HG03354 (cell line): ENCODE measurements around the gene TMPRSS7.
A peak's percentile ranks its signal among the peaks of the same experiment; 100 is the strongest.

Experiments used
- ATAC-seq: cut with Tn5 transposase; IDR thresholded peaks from one replicate; pipeline ENCODE4 v1.9.1; 2021; ENCODE audit warnings: mild to moderate bottlenecking; ENCODE audit not compliant: unreplicated experiment, poor library complexity, severe bottlenecking

TMPRSS7 gene, protein sequence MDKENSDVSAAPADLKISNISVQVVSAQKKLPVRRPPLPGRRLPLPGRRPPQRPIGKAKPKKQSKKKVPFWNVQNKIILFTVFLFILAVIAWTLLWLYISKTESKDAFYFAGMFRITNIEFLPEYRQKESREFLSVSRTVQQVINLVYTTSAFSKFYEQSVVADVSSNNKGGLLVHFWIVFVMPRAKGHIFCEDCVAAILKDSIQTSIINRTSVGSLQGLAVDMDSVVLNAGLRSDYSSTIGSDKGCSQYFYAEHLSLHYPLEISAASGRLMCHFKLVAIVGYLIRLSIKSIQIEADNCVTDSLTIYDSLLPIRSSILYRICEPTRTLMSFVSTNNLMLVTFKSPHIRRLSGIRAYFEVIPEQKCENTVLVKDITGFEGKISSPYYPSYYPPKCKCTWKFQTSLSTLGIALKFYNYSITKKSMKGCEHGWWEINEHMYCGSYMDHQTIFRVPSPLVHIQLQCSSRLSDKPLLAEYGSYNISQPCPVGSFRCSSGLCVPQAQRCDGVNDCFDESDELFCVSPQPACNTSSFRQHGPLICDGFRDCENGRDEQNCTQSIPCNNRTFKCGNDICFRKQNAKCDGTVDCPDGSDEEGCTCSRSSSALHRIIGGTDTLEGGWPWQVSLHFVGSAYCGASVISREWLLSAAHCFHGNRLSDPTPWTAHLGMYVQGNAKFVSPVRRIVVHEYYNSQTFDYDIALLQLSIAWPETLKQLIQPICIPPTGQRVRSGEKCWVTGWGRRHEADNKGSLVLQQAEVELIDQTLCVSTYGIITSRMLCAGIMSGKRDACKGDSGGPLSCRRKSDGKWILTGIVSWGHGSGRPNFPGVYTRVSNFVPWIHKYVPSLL

DNA sequence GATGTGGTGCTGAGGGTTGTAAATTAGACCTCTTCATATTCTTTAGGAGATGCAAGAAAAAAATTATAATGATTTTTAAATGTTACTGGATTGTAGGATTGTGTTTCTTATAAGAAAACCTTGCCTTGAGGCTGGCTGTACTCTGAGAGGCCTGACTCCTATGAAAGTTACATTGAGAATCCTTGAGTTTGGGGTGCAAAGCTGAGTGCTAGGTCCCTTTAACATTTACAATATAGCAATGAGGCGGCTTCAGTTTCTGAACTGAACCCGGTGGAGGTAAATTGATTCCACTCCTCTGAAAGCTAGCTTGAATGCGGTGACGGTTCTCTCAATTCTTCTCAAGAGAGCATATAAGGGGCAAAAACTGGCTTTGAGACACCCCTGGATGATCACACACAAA, at the start of gene TMPRSS7:
Gene TMPRSS7 (plus strand): TSS at position 301 of the 400 bp plus-strand sequence. CDS start 110 bp downstream, outside the sequence.
- no peak for ATAC-seq

DNA sequence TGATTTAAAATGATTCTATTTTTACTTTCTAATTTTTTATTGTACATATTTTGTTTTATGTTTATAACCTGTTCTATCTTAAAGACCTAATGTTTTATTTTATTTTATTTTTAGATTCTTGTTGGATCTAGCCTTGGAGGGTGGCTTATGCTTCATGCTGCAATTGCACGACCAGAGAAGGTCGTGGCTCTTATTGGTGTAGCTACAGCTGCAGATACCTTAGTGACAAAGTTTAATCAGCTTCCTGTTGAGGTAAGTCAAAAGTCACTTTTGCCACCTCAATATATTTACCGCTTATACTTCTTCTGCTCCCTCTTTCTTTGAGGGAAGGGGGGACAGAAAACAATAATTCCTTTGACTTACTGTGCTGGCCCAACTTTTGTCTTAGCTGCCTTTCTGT, 47.7 kb upstream of the TMPRSS7 start:
- ATAC-seq = no peak

DNA sequence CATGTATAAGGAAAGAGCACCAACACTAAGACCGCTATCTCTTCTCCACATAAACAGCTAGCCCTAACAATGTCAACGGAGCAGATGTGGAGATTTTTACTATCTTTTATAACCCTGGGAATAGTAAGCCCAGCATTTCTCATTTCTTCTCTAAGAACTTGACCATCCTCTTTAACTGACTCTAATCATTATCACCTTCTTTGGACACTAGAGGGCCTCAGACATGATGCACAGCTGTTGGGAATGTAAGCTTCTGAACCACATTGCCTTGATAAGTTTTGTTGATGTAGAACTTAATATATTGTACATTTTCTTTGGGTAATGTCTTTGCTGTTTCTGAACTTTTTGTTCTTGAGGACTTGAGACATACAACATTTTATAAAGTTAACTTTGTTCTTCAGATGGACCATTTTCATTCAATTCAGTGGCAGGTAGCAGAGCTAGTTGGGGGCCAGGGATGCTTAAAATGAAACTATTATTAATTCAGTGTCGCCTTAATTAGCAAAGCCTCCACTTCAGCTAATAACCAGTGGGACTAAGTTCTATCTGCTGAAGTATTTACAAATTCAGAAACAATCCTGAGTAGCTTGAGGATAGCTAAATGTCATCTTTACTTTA, 45.4 kb upstream of the TMPRSS7 start:
- ATAC-seq = peak; percentile 96

DNA sequence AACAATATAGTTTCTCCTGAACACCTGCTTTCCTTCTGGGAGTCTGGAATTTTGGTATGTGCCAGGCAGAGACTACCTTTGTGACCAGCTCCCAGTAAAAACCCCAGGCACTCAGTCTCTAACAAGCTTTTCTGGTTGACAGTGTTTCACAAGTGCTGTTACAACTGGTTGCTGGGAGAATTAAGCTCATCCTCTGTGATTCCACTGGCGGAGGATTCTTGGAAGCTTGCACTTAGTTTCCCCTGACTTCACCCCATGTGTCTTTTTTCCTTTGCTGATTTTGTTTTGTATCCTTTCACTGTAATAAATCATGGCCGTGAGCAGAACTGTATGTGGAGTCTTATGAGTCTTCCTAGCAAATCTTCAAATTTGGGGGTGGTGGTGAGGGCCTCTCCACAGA, 41.5 kb upstream of the TMPRSS7 start:
- no peak for ATAC-seq

DNA sequence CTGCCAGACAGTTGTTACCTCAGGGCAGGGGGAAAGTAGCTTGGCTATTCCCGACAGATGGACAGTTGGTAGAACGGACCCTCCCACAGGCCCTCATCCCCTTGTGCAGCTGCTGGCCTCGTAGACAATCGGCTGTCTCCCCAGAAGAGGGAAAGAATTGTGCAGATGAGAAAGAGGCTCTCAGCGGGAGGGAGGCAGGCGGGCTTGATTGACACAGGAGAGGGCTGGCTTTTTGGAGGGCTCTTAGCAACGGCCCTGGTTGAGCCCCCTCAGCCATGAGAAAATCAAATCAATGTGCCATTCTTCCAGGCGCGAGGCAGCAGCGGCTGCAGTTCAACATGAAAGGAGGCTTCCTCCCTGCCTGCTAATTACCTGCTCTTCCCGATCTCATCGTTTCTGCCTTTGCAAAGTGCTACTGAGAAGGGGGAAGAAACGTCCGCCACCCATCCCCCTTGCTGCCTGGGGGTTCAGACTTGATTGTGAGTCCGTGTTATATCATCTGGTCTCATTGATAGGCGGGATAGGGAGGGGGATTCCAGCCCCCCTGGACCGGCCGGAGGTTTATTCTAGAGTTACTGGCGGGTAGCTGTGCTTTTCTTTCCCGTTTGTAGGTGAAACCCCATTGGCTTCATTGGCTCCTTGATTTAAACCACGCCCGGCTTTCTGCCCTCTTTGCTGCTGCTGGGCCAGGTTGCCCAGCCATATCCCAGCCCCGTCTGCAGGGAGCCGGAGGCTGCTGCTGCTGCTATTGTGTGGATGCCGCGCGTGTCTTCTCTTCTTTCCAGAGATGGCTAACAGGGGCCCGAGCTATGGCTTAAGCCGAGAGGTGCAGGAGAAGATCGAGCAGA, 35.7 kb upstream of the TMPRSS7 start, which contains the start of gene TAGLN3:
Gene TAGLN3 (plus strand): TSS at position 287 of the 848 bp plus-strand sequence. CDS start 501 bp downstream, at position 788.
- ATAC-seq = no peak

DNA sequence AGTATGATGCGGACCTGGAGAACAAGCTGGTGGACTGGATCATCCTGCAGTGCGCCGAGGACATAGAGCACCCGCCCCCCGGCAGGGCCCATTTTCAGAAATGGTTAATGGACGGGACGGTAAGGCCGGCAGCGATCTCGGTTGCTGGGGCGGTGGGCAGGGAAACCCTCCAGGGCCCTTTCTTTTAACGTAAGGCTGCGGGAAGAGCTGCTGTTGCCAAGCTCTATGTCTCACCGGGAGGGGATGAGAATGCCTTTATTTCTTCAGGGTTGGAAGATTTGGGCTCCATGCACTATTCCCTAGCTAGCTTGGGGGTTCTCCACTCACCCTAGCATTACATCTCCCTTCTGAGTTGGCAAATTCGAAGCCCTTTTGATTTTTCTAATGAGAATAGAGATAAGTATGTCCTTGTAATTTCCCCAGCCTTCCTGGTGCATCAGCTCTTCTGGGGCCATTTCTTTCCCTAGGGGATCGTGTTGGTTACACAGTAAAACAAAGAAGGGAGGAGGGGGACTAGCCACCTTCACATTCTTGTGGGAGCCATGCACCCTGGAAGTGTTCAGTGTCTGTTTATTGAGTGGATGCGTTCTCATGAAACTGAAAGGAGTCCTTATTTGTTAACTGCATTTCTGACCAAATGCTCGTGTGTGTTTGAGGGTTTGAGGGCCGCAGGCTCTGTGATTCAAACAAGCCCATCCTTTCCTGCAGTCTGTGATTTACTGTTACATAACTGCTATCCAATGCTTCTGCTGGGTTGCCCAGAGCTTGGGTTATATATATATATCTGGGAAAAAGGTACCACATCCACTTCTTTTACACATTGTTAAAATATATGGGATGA, 34.8 kb upstream of the TMPRSS7 start:
- no peak for ATAC-seq

DNA sequence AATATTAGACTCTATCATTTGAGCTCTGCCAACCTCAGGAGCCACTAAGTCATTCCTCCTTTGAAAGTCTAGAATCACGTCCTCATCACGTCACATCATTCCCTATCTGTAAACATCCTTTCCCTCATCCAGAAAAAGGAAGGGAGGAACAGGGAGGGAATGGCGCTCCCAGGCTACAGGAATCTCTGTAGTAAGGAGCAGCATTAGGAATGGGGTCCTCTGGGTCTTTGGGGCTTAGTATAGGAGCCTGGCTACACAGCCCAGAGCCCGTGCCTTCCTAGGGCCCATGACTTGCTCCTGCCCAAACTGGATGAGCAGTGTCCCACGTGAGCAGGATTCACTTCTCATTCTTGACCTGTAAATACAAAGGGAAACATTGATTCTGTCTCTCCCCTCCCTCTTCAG, 34.2 kb upstream of the TMPRSS7 start:
- ATAC-seq = no peak

DNA sequence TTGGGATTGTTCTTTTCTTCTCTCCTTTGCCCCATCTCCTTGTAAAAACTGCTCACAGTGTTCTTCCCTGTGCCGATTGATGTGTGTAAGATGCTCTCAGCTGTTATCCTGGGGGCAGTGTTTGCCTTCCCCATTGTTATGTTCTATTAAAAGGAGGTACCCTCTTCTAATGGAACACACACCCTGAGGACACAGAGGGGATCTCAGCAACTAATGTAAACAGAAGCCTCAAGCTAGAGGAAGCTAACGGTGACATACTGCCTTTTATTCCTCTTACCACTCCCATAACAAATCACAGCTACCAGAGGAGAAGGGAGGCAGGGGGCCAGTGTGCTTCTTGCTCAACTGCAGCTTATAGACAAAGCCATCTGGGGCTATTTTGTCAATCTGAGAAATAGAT, 33.6 kb upstream of the TMPRSS7 start:
- ATAC-seq = no peak

DNA sequence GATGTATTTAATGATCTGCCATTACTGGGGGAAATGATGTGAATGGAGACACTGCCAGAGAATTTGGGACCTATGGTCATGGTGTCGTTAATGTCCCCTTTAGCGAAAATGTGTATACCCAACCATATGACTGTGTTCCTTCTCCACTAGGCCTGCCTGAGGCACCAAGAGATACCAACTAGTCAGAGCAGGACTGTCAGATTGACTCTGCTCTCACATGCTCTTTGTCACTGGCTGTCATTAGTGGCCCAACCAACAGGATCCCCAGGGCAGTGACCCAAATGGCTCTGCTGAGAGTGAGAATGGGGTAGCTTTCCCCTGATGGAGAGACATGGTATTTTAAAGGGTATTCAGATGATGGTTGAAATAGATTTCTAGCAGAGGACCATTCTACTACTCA, 33.0 kb upstream of the TMPRSS7 start:
- no peak for ATAC-seq

DNA sequence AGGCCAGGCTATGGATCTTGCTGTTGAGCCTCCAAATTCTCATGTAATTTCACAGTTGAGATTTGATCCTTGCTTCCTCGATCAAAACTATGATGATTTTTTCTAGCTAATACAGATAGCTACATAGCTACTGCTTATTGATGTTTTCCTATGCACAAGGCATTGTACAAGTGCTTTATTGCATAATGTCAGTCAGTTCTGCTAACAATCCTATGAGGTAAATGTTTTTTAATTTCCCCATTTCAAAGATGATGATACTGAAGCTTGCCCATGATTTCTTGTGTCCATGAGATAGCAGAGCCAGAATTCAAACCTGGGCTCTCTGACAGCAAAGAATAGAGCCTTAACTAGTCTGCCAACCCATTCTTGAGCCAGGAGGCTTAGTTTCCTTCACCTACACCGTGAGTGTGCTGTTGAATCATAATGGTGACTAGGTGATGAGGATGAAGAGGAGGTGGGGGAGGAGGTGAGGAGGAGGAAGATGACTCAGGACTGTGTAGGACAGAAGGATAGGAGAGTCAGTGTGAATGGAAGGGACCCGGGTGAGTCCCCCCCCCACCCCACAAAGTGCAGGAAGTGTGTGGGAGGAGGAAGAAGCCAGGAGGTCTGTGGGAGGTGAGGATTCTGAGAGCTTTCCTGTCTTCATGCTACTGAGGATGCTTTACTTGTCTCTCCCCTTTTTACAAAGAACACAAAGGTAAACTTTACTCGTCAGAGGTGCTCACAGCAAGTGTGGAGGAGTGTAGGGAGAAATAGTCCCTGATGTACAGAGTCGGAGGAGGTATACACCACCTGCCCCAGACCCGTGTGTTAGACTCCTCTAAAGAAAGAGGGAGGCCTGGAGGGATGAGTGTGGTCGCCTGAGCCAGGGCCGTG, 32.2 kb upstream of the TMPRSS7 start:
- ATAC-seq = no peak

DNA sequence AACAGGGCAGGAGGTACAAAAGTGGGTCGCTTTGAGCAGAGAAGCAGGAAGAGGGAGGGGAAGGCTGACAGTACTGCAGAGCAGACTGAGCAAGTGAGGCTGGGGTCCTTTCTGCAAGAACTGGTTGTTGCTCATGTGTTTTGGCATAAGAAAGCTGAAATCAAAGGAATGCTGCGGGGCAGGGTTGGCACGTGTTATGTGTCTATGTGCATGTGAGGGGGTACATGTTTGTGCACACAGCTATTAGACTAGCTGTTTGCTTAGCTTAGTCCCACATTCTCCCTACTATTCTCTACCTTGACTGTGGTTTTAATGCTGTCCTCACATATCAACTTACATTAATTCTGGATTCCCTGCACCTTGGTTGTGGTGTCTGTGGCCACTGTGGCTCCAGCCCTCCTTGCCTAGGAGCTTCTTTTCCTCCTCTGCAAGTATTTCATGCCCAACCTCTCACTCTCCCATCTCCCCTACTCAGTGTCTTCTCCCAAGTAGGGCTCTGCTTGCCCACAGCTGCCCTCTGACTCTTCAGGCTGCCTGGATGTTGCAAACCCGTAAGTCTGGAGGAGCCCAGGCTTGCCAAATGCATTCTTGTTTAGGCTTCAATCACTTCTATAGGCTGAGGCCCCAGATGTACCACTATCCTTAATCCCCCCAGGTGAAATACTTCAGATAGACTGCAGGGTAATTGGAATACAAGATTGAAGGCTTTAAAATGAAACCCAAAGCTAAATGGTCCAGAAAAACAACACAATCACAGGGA, 31.0 kb upstream of the TMPRSS7 start:
- ATAC-seq = no peak

DNA sequence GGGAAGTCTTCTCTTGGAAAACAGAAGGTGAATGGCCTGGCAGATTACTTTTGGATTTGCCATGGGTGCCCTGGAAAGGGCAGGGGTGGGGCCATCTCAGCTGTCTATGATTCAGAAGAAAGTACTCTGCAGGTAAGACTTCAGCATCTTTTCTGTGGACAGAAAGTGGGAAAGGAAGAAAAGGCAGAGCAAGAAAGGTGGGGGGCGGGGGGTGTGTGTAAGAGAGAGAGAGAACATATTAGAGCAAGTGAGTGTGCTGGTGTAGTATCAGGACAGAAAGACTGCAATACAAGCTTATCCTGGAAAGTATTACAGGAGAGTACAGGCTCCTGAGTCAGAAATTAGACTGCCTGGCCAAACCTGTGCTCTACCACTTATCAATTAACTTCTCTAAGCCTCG, 30.3 kb upstream of the TMPRSS7 start:
- ATAC-seq = no peak

DNA sequence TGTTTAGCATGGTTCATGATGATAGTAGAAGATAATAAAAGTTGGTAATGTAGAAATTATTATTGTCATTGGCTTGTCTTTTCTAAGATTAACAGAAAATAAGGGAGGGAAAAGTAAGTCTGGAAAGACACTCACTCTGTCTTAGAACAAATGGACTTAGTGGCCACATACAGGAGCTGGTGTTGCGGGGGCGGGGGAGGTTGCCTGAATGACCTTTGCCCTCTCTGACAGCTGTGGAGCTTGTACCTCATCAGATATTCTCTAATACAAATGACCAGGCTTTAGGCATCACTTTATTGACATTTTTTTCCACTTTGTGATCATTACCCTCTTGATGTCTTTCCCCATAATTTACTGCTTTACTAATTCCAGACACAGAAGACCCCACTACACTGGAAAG, 29.9 kb upstream of the TMPRSS7 start:
- no peak for ATAC-seq

DNA sequence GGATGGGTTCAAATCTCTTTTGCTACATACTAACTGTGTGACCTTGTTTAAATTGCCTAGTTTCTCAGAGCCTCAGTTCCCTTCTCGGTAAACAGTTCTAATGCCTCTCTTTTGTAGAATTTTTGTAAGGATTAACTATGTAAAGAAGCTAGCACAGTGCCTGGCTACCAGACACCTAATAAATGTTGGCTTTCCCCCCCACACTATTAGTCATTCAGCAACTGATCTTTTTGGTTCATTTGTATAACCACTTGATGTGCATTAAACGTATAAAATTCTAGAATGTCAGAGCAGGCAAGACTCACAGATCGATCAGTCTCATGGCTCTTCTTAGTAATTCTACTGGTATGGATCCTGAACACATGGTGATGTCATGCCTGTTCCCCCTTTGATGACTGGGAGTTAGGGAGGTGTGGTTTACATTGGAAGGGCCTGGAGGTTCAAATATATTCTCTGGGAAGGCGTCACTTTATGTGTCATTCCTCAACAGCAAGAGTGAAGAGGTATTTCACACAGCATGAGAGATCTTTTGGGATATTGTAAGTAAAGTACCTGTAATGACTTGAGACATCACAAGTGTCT, 29.4 kb upstream of the TMPRSS7 start:
- no peak for ATAC-seq

DNA sequence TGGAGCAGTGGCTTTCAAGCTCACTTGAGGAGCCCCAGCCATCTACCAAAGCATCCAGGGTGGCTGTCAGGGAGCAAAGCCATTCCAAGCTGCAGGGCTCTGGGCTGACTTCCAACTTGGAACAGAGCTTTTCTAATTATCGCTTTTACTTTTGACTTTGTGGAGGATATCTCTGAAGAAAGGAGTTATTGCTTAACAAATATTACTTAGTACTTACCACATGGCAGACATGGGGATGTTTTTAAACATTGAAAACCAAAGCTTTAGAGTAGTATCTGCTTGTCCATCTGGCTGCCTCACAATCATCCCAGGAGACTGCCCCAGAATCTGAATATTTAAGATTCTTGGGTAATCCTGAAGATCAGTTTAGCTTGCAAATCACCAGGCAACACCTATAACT, 26.9 kb upstream of the TMPRSS7 start:
- no peak for ATAC-seq

DNA sequence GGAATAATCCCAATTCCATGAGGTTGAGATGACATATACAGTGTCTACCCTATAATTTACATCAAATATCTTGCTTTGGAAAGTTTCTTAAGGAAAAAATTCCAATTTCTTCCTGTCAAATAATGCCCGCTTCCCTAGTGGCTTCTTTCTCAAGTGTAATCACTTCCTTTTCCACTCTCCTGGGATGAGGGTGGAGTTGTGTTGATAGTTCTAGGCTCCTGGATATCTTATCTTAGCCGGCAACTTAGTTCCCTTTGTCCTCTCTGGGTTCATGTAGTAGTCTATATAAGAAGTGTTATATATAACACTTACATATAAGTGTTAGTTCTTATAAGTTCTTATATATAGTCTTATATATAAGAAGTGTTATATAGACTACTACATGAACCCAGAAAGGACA, 24.9 kb upstream of the TMPRSS7 start:
- ATAC-seq = no peak

DNA sequence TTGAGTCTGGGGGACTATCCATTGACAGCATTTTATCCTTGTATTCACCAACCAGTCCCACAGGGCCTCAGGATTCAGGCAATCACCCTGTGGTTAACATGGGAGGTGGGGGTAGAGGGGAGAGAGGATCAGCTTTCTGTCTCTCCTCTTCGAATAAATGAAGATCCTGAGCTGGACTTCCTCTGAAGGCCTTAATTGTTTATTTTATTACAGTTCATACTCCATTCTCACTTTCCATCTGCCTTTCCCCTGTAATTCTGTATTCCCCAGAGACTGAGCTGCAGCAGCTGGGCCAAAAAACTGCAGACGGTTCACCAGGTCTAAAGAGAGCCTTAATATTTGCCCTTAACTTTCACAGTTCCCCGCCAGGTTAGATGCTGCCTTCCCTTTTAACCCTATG, 23.9 kb upstream of the TMPRSS7 start:
- no peak for ATAC-seq
